HFFc6 (cell line): Measurements from ENCODE around the gene PJA2. TPM values are rescaled to one million over a fixed set of nuclear protein-coding genes. Genes with fewer than 3 reads are reported as not detected.
"Not testable (repeated sequence)": the region's sequence is repeated elsewhere in the genome, so short reads cannot be mapped to it uniquely, and the experiment has no call there.

Source experiments
- DNase-seq: peaks from one replicate; pipeline ENCODE4 v3.0.0-alpha.2; 2018
- H3K27ac Mint-ChIP-seq: 2 replicates; pipeline ENCODE4 v1.8.0; 2020; ENCODE audit warnings: mild to moderate bottlenecking, mixed read lengths
- H3K27me3 Mint-ChIP-seq: 2 replicates; pipeline ENCODE4 v1.8.0; 2021; ENCODE audit warnings: mild to moderate bottlenecking, moderate library complexity, mixed read lengths; ENCODE audit not compliant: insufficient read depth
- H3K36me3 Mint-ChIP-seq: 2 replicates; pipeline ENCODE4 v1.8.0; 2021; ENCODE audit warnings: low read depth, mixed read lengths
- H3K4me1 Mint-ChIP-seq: 2 replicates; pipeline ENCODE4 v1.8.0; 2020; ENCODE audit warnings: low read depth, mixed read lengths
- H3K4me3 Mint-ChIP-seq: 2 replicates; pipeline ENCODE4 v1.8.0; 2020; ENCODE audit warnings: mild to moderate bottlenecking, moderate library complexity, mixed read lengths
- H3K9me3 Mint-ChIP-seq: 2 replicates; pipeline ENCODE4 v1.8.0; 2020; ENCODE audit warnings: mild to moderate bottlenecking, mixed read lengths
- total RNA-seq, 6 experiments: library from RNA; stranded (reverse); fragmentation: NEBNext Ultra II Directional; extraction: Animal tissue kit (Norgen Biotek cat#: 25700); gene quantifications; 2 replicates in 1 of 6; 3 replicates in 5 of 6; pipeline ENCODE4 v1.2.3, GENCODE V29; 2021
- TF ChIP-seq, protein P1 (sequence below): fragments of 200-600 bp; sonication (generic); IDR thresholded peaks from 2 replicates; pipeline ENCODE4 v1.5.0; 2021; ENCODE audit warnings: antibody characterized with exemption, mild to moderate bottlenecking

The PJA2 gene
- total RNA-seq, 6 experiments from 2014 or later, result 68.5 to 78.7 (median 76.1) TPM

GRCh38 chr5:109426075-109426474, 16.3 kb upstream of the PJA2 start:
- peaks cover 5% of the 10 kb centered on the region; the same call in 1 of the 2 replicates for H3K36me3 Mint-ChIP-seq
- H3K4me1 Mint-ChIP-seq, result peaks cover 31% of the 10 kb centered on the region
- no peaks in the 10 kb centered on the region for H3K9me3 Mint-ChIP-seq
- TF ChIP-seq, protein P1, sequence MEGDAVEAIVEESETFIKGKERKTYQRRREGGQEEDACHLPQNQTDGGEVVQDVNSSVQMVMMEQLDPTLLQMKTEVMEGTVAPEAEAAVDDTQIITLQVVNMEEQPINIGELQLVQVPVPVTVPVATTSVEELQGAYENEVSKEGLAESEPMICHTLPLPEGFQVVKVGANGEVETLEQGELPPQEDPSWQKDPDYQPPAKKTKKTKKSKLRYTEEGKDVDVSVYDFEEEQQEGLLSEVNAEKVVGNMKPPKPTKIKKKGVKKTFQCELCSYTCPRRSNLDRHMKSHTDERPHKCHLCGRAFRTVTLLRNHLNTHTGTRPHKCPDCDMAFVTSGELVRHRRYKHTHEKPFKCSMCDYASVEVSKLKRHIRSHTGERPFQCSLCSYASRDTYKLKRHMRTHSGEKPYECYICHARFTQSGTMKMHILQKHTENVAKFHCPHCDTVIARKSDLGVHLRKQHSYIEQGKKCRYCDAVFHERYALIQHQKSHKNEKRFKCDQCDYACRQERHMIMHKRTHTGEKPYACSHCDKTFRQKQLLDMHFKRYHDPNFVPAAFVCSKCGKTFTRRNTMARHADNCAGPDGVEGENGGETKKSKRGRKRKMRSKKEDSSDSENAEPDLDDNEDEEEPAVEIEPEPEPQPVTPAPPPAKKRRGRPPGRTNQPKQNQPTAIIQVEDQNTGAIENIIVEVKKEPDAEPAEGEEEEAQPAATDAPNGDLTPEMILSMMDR, result no peak
- DNase-seq, result no peak
- peaks cover 3% of the 10 kb centered on the region for H3K27me3 Mint-ChIP-seq
- no peak overlapping the region for H3K27ac Mint-ChIP-seq
- H3K4me3 Mint-ChIP-seq, result no peak overlapping the region

GRCh38 chr5:109425521-109425920, 15.7 kb upstream of the PJA2 start:
- not testable (repeated sequence) for H3K36me3 Mint-ChIP-seq, H3K27me3 Mint-ChIP-seq, DNase-seq, H3K4me3 Mint-ChIP-seq, H3K27ac Mint-ChIP-seq, H3K9me3 Mint-ChIP-seq
- peaks cover 31% of the 10 kb centered on the region for H3K4me1 Mint-ChIP-seq

DNA sequence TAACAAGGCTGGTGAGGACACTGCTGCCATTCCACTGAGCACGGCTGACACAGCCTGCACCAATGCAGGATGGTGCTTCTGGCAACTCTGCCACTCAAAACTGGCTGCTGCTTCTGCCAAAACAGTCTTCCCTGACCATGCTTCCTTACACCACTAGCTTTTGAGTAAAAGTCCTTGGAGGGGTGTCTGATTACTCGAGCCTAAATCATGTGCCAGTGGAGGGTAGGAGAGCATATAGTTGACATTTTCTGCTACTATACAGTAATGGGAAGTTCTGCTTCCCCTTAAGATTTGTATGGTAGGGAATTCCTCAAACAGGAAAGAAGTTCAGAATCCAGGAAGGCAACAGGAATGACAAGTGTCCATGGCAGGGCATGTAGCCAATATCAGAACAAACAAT, 12.2 kb upstream of the PJA2 start:
- Mint-ChIP-seq H3K27ac (no peak overlapping the region), H3K9me3 (no peaks in the 10 kb centered on the region), H3K4me1 (peaks cover 37% of the 10 kb centered on the region)

GRCh38 chr5:109418712-109419352, 9.1 kb upstream of the PJA2 start:
- Mint-ChIP-seq H3K27ac (no peak overlapping the region), H3K4me1 (peaks cover 26% of the 10 kb centered on the region), H3K27me3 (no peaks in the 10 kb centered on the region), H3K36me3 (peaks cover 14% of the 10 kb centered on the region; the same call in 1 of the 2 replicates), H3K4me3 (no peak overlapping the region), H3K9me3 (peaks cover 21% of the 10 kb centered on the region)
- DNase-seq, result no peak
- TF ChIP-seq, protein P1, result no peak

More for the DNA sequence above, 12.2 kb upstream of the PJA2 start:
- DNase-seq, result no peak
- TF ChIP-seq, protein P1, result no peak
- H3K36me3 Mint-ChIP-seq, result peaks cover 5% of the 10 kb centered on the region; the same call in 1 of the 2 replicates
- no peak overlapping the region for H3K4me3 Mint-ChIP-seq
- H3K27me3 Mint-ChIP-seq, result peaks cover 3% of the 10 kb centered on the region

DNA sequence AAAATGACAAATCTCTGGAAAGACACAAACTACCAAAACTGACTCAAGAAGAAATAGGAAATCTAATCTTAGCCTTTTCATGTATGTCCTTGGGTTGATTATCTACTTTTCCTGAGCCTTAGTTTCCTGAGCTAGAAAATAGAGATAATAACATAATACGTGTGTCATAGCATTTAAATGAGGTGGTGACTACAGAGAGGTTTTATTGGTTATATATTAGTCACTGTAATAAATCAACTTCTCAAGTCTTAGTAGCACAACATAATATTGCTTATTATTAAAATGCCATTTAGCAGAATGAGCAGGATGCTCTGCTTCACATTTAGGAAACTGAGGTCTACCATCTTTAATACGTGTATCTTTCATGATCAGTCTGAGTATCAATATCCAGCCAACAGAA, 7.1 kb upstream of the PJA2 start:
- Mint-ChIP-seq H3K9me3 (peaks cover 24% of the 10 kb centered on the region), H3K27me3 (no peaks in the 10 kb centered on the region), H3K36me3 (peaks cover 17% of the 10 kb centered on the region; the same call in 1 of the 2 replicates), H3K4me3 (no peak overlapping the region), H3K4me1 (peaks cover 31% of the 10 kb centered on the region), H3K27ac (no peak overlapping the region)
- peak; percentile 5 for DNase-seq
- TF ChIP-seq, protein P1, result no peak

GRCh38 chr5:109413921-109414461, 4.2 kb upstream of the PJA2 start:
- Mint-ChIP-seq H3K4me1 (peaks cover 46% of the 10 kb centered on the region), H3K9me3 (peaks cover 24% of the 10 kb centered on the region), H3K27ac (peak overlapping the region; percentile 51), H3K36me3 (peaks cover 20% of the 10 kb centered on the region)
- not testable (repeated sequence) for H3K27me3 Mint-ChIP-seq, H3K4me3 Mint-ChIP-seq, DNase-seq
